GOT3 (cell line): ENCODE results near the gene PLEKHG1.

Experiments used
- DNase-seq: peaks from one replicate; lab custom pipeline; 2025; ENCODE audit warnings: mixed read lengths; lab: John Stamatoyannopoulos, UW

Gene PLEKHG1

GRCh38 chr6:150620244-150620643 lies 20.6 kb downstream of the PLEKHG1 start:
- no peak for DNase-seq

DNA sequence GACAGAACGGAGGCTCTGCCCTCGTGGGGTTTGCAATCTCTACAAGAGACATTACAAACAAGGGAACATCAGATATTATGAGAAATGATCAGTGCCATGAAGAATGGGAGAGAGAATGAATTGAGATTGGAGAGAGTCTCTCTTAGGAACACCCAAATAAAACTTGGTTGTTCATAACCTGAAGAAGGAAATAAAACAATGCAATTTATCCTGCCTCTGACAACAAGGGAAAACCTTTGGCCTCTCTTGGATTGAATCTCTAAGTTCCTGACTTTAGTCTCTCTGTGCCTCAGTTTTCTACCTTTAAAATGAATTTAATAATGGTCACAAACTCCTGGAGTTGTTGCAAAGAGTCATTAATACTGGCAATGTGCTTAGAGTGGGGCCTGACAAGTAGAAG lies 21.1 kb downstream of the PLEKHG1 start:
- no peak for DNase-seq

DNA sequence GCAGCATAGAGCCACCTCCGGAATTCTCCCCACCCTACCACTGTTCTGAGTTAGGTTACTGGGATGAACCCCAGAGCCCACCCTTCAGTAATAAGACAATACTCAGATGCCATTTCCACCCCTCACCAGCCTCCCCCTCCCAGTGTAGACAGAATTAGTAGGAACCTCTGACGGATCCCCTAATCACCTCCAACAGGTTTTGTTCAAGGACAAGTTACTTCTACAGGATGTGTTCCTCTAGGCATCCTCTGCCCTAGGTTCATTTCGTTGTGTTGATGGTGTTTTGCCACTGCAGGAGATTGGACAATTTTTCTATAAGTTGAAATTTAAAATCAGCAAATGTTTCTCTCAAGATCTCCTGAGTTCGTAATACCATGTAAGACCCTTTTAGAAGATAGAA lies 22.8 kb downstream of the PLEKHG1 start:
- DNase-seq, result no peak

DNA sequence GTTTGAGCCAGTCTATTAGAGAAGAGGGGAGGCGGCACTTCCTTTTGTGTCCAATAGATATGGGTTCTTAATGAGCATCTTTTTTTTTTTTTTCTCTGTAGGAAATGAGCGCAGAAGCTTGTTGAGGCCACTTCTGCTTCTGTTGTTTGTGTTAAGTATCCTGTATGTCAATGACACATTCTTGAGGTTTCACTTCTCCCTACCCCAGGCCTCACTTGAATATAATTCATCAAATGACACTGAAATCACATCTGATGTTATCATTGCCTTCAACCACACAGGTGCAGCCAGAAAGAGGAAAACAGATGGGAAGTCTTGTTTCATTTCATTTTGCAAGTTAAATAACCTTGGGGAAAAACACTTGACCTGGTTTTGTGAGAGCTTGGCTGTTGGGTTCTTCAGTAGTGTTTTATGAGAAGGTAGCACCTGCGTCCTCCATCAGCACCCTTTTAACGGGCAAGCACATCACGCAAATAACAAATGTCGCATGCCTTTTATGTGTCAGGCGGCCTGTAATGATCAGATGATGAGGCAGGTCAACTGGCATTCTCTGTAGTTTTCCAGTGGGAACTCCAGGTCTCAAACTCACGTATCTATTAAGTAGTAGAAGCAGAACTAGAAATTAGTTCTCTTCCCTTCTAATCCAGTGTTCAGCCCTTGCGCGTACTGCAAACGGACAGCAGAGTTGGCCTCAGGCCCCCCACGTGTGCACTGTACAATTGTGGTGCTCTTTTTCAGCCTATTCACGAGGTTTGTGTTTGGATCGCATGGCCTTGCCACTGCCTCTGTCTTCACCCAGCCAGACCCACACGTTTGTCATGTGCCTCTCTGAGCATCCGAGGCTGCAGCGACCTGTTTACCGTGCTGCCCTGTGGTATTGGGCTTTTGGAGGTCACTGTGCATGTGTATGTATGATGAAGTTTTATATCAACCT lies 23.5 kb downstream of the PLEKHG1 start:
- no peak for DNase-seq

GRCh38 chr6:150624191-150624590 lies 24.5 kb downstream of the PLEKHG1 start:
- DNase-seq, result no peak

- DNase-seq, result no peak
These were observed 26.2 kb downstream of the PLEKHG1 start for GRCh38 chr6:150625927-150626326.

- no peak for DNase-seq
These were observed 27.5 kb downstream of the PLEKHG1 start for GRCh38 chr6:150627154-150627553.

DNA sequence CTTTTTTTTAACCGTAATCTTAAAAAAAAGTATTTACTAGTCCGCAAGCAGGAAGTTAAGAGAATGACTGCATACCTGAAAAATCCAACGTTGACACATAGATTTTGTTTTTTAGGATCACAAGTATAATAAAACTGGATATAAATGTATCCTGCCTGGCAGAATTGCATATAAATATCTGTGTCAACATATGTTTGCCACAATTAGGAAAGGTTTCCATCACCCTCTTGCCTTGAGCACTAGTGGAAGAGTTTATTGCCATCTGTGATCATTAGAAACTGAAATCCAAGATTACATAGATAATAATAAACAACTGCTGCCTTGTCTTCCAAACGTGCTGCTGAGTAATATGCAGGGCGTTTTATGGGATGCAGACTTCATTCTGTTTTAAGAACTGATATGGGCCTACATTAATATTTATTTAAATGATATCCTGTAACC lies 27.9 kb downstream of the PLEKHG1 start:
- DNase-seq, result no peak

- no peak for DNase-seq
These were observed 29.2 kb downstream of the PLEKHG1 start for GRCh38 chr6:150628908-150629307.

DNA sequence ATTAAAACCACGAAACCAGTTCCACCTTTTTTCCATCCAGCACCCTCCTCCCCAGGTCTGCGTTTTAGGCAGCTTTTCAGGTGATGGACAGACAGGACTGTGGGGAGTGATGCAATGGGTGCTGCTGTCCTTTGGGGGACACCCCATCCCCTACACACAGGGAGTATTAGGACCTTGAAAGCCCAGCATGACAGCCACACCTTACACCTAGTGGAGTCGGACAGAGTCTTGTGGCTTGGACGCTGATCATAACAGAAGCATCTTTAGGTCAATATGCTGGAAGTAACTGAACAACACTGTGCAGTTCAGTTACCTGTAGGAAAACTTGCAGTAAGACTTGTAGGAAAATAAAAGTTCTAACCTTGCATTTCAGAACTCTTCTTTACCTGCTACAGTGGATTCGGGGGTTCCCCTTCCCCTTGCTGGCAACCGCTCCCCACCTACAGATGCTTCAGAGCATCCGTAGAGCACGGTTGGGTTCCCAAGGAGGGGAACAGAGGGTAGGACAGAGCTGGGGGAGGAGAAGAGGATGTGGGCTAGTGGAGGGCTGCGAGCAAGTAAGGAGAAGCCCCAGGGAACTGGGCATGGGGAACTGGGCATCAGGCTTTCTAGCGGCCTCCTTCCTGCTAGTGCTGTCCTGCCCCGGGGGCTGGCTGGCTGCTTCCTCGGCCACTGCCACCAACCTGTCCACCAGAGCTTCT lies 31.7 kb downstream of the PLEKHG1 start:
- no peak for DNase-seq

- DNase-seq, result no peak
These were observed 32.4 kb downstream of the PLEKHG1 start for GRCh38 chr6:150631984-150632642.

DNA sequence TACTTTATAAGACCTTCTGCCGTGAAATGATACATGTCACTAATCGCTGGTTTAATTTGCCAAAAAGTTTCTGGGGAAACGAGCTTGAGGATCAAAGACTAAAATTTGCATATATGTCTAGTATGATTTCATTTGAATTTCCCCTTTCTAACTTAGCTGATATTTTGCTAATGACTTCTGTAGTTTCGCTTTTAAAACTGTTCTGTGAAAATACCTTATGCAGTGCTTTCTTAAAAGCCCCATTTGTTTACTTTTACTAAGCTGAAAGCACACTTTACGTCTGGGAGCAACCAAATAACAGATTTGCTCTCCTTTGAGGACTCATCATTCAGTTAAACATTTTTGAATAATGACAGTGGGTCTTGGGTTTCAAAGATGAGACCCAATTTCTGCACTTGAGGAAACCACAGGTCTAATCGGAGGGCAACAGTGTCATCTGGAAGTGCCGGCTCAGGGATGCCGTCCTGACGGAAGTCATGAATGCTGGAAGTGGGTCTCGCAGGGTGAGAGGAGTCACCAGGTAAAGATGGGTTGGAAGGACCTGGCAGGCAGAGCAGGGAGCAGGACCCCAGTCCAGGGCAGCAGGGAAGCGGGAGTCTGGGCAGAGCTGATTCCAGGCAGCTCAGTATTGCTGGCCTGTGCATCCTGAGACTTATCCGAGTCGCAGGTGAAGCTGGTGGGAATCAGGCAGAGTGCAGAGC lies 33.2 kb downstream of the PLEKHG1 start:
- no peak for DNase-seq

- DNase-seq, result no peak
These were observed 33.8 kb downstream of the PLEKHG1 start for GRCh38 chr6:150633486-150633834.

GRCh38 chr6:150634176-150634963 lies 34.7 kb downstream of the PLEKHG1 start:
- no peak for DNase-seq

- no peak for DNase-seq
These were observed 35.2 kb downstream of the PLEKHG1 start for GRCh38 chr6:150634964-150635292.

GRCh38 chr6:150635906-150636514 lies 36.3 kb downstream of the PLEKHG1 start:
- no peak for DNase-seq

GRCh38 chr6:150636808-150637207 lies 37.1 kb downstream of the PLEKHG1 start:
- no peak for DNase-seq

- DNase-seq, result no peak
These were observed 37.6 kb downstream of the PLEKHG1 start for GRCh38 chr6:150637266-150637665.

DNA sequence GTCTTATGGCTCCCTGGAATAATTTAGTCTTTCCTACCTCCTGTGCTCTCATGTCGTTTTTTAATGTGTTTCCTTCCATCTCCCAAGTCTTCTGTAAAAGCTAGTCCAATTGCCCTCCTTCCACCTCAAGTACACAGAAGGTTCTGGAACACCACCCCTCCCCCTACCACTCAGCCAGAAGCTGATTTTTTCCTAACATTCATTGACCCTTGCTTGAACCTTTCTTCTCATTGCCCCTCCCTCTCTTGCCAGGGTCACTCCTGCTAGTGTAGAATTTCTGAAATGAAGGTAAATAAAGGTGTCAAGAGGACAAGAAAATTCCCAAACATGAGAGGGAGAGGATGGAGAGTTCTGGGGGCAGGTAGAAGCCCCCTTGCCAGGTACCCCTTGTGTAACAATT lies 38.6 kb downstream of the PLEKHG1 start:
- no peak for DNase-seq

DNA sequence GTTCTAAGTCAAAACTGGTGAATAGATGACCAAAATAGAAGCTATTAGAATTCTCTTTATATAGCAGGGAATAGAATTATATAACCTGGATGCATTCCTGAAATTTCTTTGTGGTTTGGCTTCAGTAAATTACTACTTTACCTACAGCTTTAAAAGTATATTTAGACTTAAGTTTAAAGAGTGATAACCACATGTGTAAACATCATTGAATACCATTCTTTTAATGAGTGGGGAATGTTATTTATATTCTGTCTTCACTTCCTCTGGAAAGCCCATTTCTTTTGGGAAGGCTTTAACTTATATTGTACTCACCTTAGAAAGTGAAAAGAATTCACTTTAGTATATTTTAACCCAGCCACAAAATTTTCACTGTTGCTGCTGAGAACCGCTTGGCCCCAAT lies 39.1 kb downstream of the PLEKHG1 start:
- DNase-seq, result no peak

DNA sequence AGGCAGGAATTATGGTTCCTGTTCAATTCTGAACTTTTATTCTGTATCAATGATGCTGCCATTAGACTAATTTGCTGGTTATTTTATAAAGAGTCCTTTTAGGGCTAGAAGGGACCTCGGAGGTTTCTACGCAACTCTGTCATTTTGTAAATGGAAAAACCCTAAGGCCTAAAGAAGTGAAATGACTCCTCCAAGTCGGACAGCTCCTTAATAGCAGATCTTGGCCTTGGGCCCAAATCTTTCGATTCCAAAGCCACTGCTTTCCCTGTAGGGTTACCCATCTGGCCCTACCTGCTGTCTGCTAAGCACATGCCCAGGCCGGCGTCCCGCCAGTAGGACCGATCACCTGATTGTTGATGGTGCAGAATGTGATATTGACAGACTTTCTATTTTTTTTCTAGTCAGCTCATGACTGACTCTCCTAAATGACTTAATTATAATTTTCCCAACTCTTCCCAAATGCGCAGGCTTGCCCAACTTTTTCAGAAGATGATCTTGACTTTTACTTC lies 40.2 kb downstream of the PLEKHG1 start:
- DNase-seq, result no peak
